Measurements from ENCODE around the gene AMDHD1.

GRCh38 chr12:95909871-95910270 is 33.3 kb upstream of the AMDHD1 start:
- TF ChIP-seq PPARA (CRISPR knock-in tag; IDR thresholded peaks at IDR 0.05; ENCODE audit: borderline replicate concordance) (no peak), ESRRG (CRISPR knock-in tag; IDR thresholded peaks at IDR 0.05) (no peak), ZFP3 (CRISPR knock-in tag; IDR thresholded peaks at IDR 0.05) (no peak), GLIS3 (CRISPR knock-in tag; IDR thresholded peaks at IDR 0.05) (no peak), PATZ1 (CRISPR knock-in tag; IDR thresholded peaks at IDR 0.05; ENCODE audit: borderline replicate concordance) (no peak), BACH2 (CRISPR knock-in tag; IDR thresholded peaks at IDR 0.05; ENCODE audit: borderline replicate concordance) (no peak), TOX (CRISPR knock-in tag; IDR thresholded peaks at IDR 0.05; ENCODE audit: borderline replicate concordance) (no peak), ZNF8 (CRISPR knock-in tag; IDR thresholded peaks at IDR 0.05) (no peak)

Measured in SK-N-SH treated with all-trans-retinoic acid at 6 μM for 48 hours (cell line).